GM12878 (cell line): ENCODE data around the gene ENPP1. TPM values are rescaled to one million over a fixed set of nuclear protein-coding genes. Genes with fewer than 3 reads are reported as not detected.

Experiments used
- CREM ChIP-seq: IDR thresholded peaks from 2 replicates; pipeline ENCODE4 v1.6.1; 2014; ENCODE audit warnings: antibody characterized with exemption, low read depth
- E4F1 ChIP-seq: fragments of 450-650 bp; IDR thresholded peaks from 2 replicates; pipeline ENCODE4 v1.6.1; 2018; ENCODE audit warnings: borderline replicate concordance, mild to moderate bottlenecking; ENCODE audit not compliant: partially characterized antibody
- ETV6 ChIP-seq, 2 experiments: fragments of 450-650 bp in 1 of 2; IDR thresholded peaks in 1 of 2; conservative IDR thresholded peaks in 1 of 2; 2 replicates each; pipeline ENCODE4 v1.6.1; 2014; ENCODE audit warnings: antibody characterized with exemption in 1 of 2, borderline replicate concordance in 1 of 2, low read depth in 1 of 2, mild to moderate bottlenecking in 1 of 2, moderate library complexity in 1 of 2
- LARP7 ChIP-seq: fragments of 450-650 bp; IDR thresholded peaks from 2 replicates; pipeline ENCODE4 v1.6.1; 2017; ENCODE audit warnings: mild to moderate bottlenecking
- MLLT1 ChIP-seq: fragments of 450-650 bp; IDR thresholded peaks from 2 replicates; pipeline ENCODE4 v1.6.1; 2016; ENCODE audit warnings: mild to moderate bottlenecking
- YBX1 ChIP-seq: fragments of 450-650 bp; IDR thresholded peaks from 2 replicates; pipeline ENCODE4 v1.6.1; 2016; ENCODE audit warnings: antibody characterized with exemption
- ZNF207 ChIP-seq: fragments of 450-650 bp; IDR thresholded peaks from 2 replicates; pipeline ENCODE4 v1.6.1; 2014; ENCODE audit warnings: antibody characterized with exemption, mild to moderate bottlenecking, borderline replicate concordance
- polyA plus RNA-seq, 11 experiments: library from polyadenylated mRNA; depleted of rRNA in 4 of 11; unstranded in 6 of 11; stranded (reverse) in 5 of 11; fragments of >200 nt; fragmentation: Nextera tagmentation in 4 of 11; fragmentation: Illumina TruSeq in 1 of 11; extraction: Ambion mirVana in 4 of 11; extraction: Trizol in 1 of 11; gene quantifications; 1 replicate in 1 of 11; 2 replicates in 10 of 11; pipeline versions ENCODE4 v1.2.1 to v1.2.3, GENCODE V29; 2011 to 2016; ENCODE audit warnings: inconsistent platforms in 2 of 11, missing spikeins in 2 of 11, low read depth in 1 of 11
- total RNA-seq, 4 experiments: library from RNA; depleted of rRNA in 3 of 4; stranded (reverse); fragments of >200 nt in 3 of 4; fragmentation: Illumina TruSeq in 1 of 4; extraction: Trizol in 1 of 4; gene quantifications; 2 replicates each; pipeline versions ENCODE4 v1.2.1 to v1.2.3, GENCODE V29; 2013 to 2021
- TF ChIP-seq, protein P1 (sequence below): fragments of 450-650 bp; IDR thresholded peaks from 2 replicates; pipeline ENCODE4 v1.6.1; 2014; ENCODE audit warnings: mild to moderate bottlenecking

The ENPP1 gene
- total and polyA plus RNA-seq, 10 of the 15 experiments (the other 5 are each of a cell fraction or from before 2014, with no cell fraction given), result 0.03 to 0.05 TPM; not detected in 8

GRCh38 chr6:131821010-131821807 lies 13.4 kb downstream of the ENPP1 start (continued):
- TF ChIP-seq MLLT1 (no peak), ETV6 (conservative IDR thresholded peaks at IDR 0.05 in 1 of 2, IDR thresholded peaks at IDR 0.05 in 1 of 2; ENCODE audit: borderline replicate concordance in 1 of 2, low read depth in 1 of 2) (no peak), CREM (no peak), LARP7 (no peak), ZNF207 (no peak), YBX1 (no peak), E4F1 (no peak)
- TF ChIP-seq, protein P1, sequence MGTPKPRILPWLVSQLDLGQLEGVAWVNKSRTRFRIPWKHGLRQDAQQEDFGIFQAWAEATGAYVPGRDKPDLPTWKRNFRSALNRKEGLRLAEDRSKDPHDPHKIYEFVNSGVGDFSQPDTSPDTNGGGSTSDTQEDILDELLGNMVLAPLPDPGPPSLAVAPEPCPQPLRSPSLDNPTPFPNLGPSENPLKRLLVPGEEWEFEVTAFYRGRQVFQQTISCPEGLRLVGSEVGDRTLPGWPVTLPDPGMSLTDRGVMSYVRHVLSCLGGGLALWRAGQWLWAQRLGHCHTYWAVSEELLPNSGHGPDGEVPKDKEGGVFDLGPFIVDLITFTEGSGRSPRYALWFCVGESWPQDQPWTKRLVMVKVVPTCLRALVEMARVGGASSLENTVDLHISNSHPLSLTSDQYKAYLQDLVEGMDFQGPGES, result no peak
- TF ChIP-seq, all 136 proteins: peak for 0
